ENCODE data around the gene VGF. TPM values are rescaled to one million over a fixed set of nuclear protein-coding genes. Genes with fewer than 3 reads are reported as not detected.

The VGF gene
- total RNA-seq, 3 donors from 2014 or later, result 0.38 to 0.84 (median 0.46) TPM

GRCh38 chr7:101195884-101196283 is 30.5 kb upstream of the VGF start:
- intact Hi-C loops (cut with DNase I, micrococcal nuclease), result no loop called here
- no peak overlapping the region for H3K4me3 ChIP-seq
- no peak for TF ChIP-seq CTCF (IDR thresholded peaks at IDR 0.05)
- no peak for ATAC-seq
- no peak for DNase-seq
- H3K36me3 ChIP-seq (ENCODE audit: low read depth), result no peaks in the 10 kb centered on the region
- no peaks in the 10 kb centered on the region for H3K9me3 ChIP-seq
- peaks cover 3% of the 10 kb centered on the region for H3K4me1 ChIP-seq (ENCODE audit: low read depth)

- TF ChIP-seq CTCF (IDR thresholded peaks at IDR 0.05), result no peak
- H3K36me3 ChIP-seq (ENCODE audit: low read depth), result no peaks in the 10 kb centered on the region
- intact Hi-C loops (cut with DNase I, micrococcal nuclease), result no loop called here
- H3K4me3 ChIP-seq, result no peak overlapping the region
- H3K4me1 ChIP-seq (ENCODE audit: low read depth), result peaks cover 7% of the 10 kb centered on the region
- DNase-seq (no peak), ATAC-seq (no peak)
- no peaks in the 10 kb centered on the region for H3K9me3 ChIP-seq
Measured at GRCh38 chr7:101189109-101189508, 23.7 kb upstream of the VGF start.

- ATAC-seq, result no peak
Measured at GRCh38 chr7:101186844-101187428, 21.6 kb upstream of the VGF start.

GRCh38 chr7:101186194-101186593 is 20.8 kb upstream of the VGF start:
- Histone ChIP-seq H3K4me3 (no peak overlapping the region), H3K36me3 (ENCODE audit: low read depth) (no peaks in the 10 kb centered on the region), H3K4me1 (ENCODE audit: low read depth) (peaks cover 4% of the 10 kb centered on the region), H3K9me3 (no peaks in the 10 kb centered on the region)
- ATAC-seq, result no peak
- TF ChIP-seq CTCF (IDR thresholded peaks at IDR 0.05), result no peak
- DNase-seq, result no peak
- intact Hi-C loops (cut with DNase I, micrococcal nuclease), result no loop called here

More at GRCh38 chr7:101186844-101187428, 21.6 kb upstream of the VGF start:
- peaks cover 4% of the 10 kb centered on the region for H3K4me1 ChIP-seq (ENCODE audit: low read depth)
- DNase-seq, result no peak
- H3K36me3 ChIP-seq (ENCODE audit: low read depth), result no peaks in the 10 kb centered on the region
- no peak overlapping the region for H3K4me3 ChIP-seq
- no peaks in the 10 kb centered on the region for H3K9me3 ChIP-seq
- intact Hi-C loops (cut with DNase I, micrococcal nuclease), result no loop called here
- TF ChIP-seq CTCF (IDR thresholded peaks at IDR 0.05), result no peak

GRCh38 chr7:101185258-101185839 is 20.0 kb upstream of the VGF start:
- no peak for TF ChIP-seq CTCF (IDR thresholded peaks at IDR 0.05)
- DNase-seq, result no peak
- Histone ChIP-seq H3K9me3 (no peaks in the 10 kb centered on the region), H3K4me1 (ENCODE audit: low read depth) (peaks cover 4% of the 10 kb centered on the region), H3K4me3 (no peak overlapping the region), H3K36me3 (ENCODE audit: low read depth) (no peaks in the 10 kb centered on the region)
- ATAC-seq, result peak; percentile 40
- intact Hi-C loops (cut with DNase I, micrococcal nuclease), result no loop called here
